Activated T-helper 1 cell treated with anti-CD3 and anti-CD28 coated beads, Interleukin-2, amount 50 U/mL, for 16 hours (primary cell): ENCODE data around the gene NCBP3.
A peak's percentile ranks its signal among the peaks of the same experiment; 100 is the strongest.

Experiments used
- DNase-seq, 2 donors: peaks; one replicate each; pipeline ENCODE4 v3.0.0-alpha.2; 2020; ENCODE audit warnings: low read depth in 1 of 2, low spot score in 1 of 2

The NCBP3 gene

GRCh38 chr17:3845621-3846436 lies at the start of gene NCBP3:
NCBP3 (minus strand) TSS chr17:3846246; CDS start chr17:3846223, 23 bp downstream.
- peak; percentile 78 to 89 for DNase-seq

- DNase-seq = no peak
These were observed 49.3 kb upstream of the NCBP3 start for GRCh38 chr17:3895354-3895753.

GRCh38 chr17:3894911-3895343 lies 48.9 kb upstream of the NCBP3 start:
- no peak for DNase-seq

- no peak for DNase-seq
These were observed 48.1 kb upstream of the NCBP3 start for GRCh38 chr17:3894188-3894587.

- no peak for DNase-seq
These were observed 47.7 kb upstream of the NCBP3 start for GRCh38 chr17:3893720-3894116.

- DNase-seq = peak; percentile 69 to 86
These were observed 47.1 kb upstream of the NCBP3 start, which contains the start of gene CAMKK1 for GRCh38 chr17:3893003-3893719. CAMKK1 (minus strand) TSS chr17:3893053; CDS start chr17:3885687, 7,366 bp downstream.

GRCh38 chr17:3892095-3892998 lies 46.3 kb upstream of the NCBP3 start:
- DNase-seq = peak; percentile 51 to 65

GRCh38 chr17:3891626-3892094 lies 45.6 kb upstream of the NCBP3 start:
- DNase-seq = no peak

GRCh38 chr17:3890878-3891219 lies 44.8 kb upstream of the NCBP3 start:
- DNase-seq = no peak

- DNase-seq = no peak
These were observed 44.2 kb upstream of the NCBP3 start for GRCh38 chr17:3890082-3890877.

- DNase-seq = no peak
These were observed 43.4 kb upstream of the NCBP3 start for GRCh38 chr17:3889325-3890012.

GRCh38 chr17:3888343-3889171 lies 42.5 kb upstream of the NCBP3 start:
- DNase-seq = no peak

GRCh38 chr17:3887804-3888203 lies 41.8 kb upstream of the NCBP3 start:
- no peak for DNase-seq

- no peak for DNase-seq
These were observed 41.3 kb upstream of the NCBP3 start for GRCh38 chr17:3887394-3887793.

GRCh38 chr17:3886776-3887175 lies 40.7 kb upstream of the NCBP3 start:
- DNase-seq = no peak

GRCh38 chr17:3885970-3886369 lies 39.9 kb upstream of the NCBP3 start:
- no peak for DNase-seq

GRCh38 chr17:3885271-3885670 lies 39.2 kb upstream of the NCBP3 start:
- DNase-seq = no peak

- no peak for DNase-seq
These were observed 38.1 kb upstream of the NCBP3 start for GRCh38 chr17:3884188-3884587.

GRCh38 chr17:3882276-3882675 lies 36.2 kb upstream of the NCBP3 start:
- DNase-seq = no peak
